HG03045 (cell line): ENCODE results near the gene PLCB3.

Experiments
- ATAC-seq: cut with Tn5 transposase; IDR thresholded peaks from one replicate; pipeline ENCODE4 v1.9.1; 2021; ENCODE audit warnings: mild to moderate bottlenecking, moderate library complexity; ENCODE audit not compliant: unreplicated experiment

PLCB3 gene

DNA sequence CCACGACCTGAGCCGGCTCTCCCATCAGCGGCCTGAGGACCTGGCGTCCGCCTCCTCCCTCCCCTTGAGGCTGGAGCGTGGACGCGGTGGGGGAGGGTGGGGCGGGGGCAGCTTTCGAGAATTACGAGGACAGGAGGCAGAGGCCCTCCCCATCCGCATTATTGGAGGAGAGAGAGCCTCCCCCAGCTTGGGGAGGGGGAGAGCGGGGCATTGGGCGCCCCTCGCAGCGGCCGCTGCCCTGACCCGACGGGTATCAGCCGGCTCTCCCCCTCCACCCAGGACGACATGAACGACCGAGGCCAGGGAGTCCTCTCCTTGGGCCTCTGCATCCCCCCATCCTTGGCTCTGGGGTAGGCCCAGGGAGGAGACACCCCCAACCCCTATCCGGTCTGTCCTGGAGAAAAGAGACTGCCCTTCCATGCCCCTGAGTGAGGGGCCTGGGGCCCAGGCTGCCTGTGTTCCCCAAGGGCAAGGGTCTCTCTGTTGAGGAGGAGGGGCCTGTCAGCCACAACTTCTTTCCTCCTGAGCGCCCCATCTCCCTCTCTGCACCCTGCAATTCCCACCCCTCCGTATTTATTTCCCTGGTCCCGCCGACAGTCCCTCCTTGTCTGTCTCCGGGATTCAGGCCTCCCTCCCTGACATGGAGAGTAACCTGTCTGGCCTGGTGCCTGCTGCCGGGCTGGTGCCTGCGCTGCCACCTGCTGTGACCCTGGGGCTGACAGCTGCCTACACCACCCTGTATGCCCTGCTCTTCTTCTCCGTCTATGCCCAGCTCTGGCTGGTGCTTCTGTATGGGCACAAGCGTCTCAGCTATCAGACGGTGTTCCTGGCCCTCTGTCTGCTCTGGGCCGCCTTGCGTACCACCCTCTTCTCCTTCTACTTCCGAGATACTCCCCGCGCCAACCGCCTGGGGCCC, 34.8 kb downstream of the PLCB3 start:
- ATAC-seq = no peak

DNA sequence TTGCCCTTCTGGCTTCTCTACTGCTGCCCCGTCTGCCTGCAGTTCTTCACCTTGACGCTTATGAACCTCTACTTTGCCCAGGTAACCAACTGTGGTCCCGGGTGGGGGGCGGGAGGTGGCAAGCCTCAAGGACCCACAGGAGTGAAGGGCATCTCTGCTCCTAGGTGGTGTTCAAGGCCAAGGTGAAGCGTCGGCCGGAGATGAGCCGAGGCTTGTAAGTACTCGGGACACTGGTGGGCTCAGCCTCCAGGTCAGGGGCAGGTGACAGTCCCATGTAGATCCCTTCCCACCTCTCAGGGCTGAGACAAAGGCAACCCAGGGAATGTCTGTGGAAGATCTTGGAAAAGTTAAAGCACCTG, 35.5 kb downstream of the PLCB3 start:
- no peak for ATAC-seq

DNA sequence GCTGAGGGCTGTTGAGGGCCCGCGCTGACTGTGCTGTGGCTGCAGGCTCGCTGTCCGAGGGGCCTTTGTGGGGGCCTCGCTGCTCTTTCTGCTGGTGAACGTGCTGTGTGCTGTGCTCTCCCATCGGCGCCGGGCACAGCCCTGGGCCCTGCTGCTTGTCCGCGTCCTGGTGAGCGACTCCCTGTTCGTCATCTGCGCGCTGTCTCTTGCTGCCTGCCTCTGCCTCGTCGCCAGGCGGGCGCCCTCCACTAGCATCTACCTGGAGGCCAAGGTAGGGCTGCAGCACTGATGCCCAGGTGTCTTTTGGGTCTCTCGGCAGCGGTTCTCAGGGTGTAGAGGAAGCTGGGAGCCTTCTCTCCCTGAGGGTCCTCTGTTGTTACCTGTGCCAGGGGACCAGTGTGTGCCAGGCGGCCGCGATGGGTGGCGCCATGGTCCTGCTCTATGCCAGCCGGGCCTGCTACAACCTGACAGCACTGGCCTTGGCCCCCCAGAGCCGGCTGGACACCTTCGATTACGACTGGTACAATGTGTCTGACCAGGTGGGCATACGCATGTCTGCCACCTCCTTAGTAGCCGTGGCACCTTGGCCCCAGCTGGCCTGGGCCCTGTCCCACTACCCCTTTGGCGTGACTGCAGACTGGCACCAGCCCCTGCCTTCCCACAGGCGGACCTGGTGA, 36.5 kb downstream of the PLCB3 start:
- no peak for ATAC-seq

DNA sequence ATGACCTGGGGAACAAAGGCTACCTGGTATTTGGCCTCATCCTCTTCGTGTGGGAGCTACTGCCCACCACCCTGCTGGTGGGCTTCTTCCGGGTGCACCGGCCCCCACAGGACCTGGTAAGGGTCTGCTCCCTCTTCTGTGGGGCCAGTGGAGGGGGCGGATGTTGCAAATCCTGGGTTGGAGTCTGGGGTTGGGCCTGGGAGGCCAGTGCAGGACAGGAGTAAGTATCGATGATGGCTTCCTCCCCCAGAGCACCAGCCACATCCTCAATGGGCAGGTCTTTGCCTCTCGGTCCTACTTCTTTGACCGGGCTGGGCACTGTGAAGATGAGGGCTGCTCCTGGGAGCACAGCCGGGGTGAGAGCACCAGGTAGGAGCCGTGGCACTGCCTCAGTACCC, 37.0 kb downstream of the PLCB3 start:
- no peak for ATAC-seq

DNA sequence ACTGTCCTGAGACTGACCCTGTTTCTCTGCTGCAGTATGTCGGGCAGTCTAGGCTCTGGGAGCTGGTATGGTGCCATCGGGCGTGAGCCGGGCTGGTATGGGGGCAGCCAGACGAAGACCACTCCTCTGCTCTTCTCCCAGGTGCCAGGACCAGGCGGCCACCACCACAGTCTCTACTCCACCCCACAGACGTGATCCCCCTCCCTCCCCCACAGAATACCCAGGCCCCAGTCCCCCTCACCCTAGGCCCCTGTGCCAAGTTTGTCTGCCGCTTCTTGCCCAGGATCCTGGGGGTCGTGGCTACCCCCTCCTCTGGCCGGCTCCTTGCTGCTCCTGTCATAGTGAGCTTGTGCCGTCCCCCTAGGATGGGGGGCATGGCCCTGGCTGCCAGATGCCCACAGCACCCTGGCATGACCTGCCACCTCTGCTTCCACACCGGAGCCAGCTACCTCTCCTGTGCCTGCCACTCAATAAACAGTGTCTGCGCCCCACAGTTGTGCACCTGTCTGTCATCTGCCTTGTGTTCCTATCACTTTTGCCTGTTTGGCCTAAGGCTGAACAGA, 37.8 kb downstream of the PLCB3 start:
- no peak for ATAC-seq

DNA sequence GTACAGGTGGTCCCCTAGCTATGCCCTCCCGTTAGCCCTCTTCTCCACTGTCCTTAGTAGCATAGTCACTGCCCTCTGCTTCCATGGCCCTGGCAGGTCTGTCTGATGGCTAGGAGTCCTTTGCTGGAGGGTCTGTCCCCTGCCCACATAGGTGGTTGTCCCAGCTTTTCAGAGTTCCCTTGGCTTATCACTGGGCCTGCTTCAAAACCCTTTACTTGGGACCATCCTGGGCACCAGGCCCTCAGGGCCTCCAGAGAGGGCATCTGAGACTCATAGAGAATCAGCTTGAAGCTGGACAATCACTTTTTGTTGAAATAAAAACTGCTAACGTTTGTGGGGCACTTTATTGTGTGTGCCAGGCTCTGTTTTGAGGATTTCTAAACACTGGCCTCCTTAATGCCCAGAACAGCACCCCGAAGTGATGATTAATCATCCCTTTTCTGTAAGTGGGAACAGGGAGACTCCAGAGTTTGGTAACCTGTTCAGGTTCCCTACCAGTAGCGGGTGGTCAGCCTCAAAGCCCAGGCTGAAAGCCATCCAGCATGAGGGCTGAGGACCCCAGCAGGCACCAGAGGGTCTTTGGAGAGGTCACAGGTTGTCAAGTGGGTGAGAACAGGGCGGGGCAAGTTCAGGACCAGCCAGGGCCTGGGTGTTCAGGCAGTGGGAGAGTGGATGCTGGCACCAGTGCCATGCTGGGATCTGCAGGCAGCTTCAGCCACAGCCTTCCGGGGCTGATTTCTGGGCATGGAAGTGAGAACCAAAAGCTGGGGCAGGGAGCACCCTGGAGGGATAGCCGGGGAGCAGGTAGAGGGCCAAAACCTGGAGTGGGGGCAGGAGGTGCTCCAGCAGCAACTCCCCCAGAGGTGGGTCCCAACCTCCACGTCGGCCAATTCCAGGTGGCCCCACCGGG, 39.3 kb downstream of the PLCB3 start:
- no peak for ATAC-seq

DNA sequence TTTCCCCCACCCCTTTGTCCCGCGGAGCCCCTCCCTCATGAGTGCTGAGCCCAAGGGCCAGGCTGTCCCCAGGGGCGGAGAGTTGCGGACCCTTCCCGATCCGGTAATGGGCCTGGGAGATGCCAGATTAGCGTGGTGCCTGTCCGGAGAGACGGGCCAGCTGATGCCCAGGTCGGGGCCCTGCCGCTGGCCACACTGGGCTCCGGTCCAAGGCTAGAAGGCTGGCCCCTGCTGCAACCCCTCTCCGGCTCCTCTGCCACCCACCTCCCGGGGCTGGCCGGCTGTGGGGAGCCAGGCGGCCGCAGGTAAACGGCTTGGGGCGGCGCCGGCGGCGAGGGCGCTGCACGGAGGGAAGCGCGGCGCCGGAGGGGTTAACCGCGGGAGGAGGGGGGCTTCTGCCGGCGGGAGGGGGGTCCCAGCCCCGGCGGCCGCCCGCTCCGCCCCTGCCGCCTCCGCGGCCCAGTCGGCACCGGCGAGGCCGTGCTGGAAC, 40.0 kb downstream of the PLCB3 start, which contains the start of gene KCNK4:
TSS of gene KCNK4 (plus strand) at position 41 of the 490 bp plus-strand sequence. CDS start 1,717 bp downstream, outside the sequence.
- ATAC-seq = no peak

DNA sequence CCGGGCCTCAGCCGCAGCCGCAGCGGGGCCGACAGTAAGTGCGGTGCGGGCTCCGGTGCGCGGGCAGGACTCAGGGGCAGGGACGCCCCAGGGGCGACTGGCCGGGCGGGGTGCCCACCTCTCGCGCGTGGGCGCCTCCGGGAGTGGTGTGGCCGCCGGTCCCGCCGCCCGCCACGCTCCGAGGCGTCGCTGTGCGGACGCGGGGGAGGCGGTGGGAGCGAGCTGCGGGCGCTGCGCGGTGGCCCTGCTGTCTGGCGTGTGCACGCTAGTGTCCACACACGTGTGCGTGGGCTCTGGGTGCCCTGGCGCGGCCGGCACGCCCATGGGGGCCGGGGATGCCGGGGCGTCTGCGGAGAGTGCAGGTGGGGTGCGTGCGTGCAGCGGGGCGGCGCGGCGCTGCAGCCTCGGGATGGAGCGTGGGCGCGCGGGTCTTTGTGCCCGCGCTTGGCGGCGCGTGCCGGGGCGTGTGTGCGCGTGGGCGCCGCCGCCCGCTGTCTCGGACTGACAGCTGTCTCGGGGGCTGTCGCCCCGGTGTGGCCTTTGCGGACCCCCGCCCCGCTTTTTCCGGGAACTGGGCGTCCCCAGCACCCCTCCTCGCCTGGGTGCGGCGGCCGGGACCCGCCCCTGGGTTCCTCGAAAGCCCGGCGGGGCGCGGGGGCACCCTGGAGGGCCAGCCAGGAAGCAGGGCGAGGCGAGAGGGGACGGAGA, 40.6 kb downstream of the PLCB3 start:
- no peak for ATAC-seq

DNA sequence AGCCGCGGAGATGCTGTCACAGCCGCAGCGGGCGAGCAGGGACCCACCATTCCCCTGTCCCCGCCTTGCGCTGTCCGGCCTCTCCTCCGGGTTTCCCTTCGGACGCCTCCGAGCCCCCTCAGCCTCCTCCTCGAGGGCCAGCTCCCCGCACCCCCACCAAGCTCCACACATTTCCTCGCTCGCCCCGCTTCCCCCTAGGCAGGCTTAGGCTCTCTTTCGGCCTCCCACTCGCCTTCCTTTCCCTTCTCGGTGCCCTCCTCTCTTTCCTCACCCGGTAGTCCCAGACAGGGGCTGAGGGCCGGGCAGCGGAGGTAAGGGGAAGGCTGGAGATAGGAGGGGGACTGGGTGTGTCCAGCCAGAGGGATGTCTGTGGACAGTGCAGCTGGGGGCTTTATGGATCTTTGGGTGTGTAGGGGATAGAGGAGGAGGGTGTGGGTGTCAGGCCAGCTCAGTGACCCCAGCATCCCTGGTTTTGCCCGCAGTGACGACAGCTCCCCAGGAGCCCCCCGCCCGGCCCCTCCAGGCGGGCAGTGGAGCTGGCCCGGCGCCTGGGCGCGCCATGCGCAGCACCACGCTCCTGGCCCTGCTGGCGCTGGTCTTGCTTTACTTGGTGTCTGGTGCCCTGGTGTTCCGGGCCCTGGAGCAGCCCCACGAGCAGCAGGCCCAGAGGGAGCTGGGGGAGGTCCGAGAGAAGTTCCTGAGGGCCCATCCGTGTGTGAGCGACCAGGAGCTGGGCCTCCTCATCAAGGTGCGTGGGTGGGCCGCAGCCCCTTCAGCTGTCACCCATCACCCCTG, 41.3 kb downstream of the PLCB3 start:
- no peak for ATAC-seq

DNA sequence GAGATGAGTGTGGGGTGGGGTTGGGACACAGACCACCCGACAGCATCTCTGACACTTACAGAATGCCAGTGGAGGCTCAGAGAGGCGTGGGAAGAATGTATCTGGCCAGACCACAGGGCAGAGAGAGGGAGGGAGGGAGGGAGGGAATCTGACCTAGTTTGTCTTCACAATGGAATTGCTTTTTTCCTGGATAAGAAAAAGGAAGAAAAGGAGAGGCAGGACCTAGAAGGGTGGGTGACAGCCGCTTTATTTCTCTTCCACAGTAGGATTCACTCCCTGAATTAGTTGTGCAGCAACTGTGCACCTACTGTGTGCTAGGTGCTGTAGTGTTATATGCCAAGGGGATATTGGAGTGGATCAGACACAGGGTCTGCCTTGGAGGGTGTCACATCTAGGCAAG, 43.4 kb downstream of the PLCB3 start:
- no peak for ATAC-seq

DNA sequence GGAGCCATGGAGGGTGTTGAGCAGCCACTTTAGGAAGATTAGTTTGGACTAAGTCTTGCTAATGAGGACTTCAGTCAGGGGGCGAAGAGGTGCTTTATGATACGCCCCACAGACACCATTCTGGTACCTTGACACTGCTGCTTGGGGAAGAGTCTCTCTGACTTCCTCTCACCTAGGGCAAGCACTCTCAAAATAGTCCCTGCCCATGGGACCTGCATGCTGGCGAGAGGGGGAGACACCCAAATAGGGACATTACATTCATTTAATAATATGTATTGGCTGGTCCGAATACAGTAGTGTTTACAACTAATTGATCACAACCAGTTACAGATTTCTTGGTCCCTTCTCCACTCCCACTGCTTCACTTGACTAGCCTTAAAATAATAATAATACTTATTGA, 44.4 kb downstream of the PLCB3 start:
- ATAC-seq = no peak

DNA sequence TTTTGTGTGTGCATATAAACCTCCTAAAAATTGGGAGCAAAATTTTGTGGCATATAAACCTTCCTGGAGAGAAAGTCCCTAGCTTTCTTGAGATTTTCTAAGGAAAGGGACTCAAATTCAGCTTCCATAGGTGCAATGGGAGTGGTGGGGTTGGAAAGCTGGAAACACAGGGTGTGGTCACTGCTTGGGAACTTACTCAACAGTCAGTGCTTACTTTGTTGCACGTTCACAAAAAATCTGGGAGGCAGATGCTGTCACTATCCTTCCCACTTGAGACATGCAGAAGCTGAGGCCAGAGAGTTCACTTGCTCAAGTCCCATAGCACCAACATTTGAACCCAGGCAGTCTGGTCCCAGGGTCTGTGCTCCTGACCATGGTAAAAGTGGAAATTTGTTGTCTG, 44.9 kb downstream of the PLCB3 start:
- no peak for ATAC-seq

DNA sequence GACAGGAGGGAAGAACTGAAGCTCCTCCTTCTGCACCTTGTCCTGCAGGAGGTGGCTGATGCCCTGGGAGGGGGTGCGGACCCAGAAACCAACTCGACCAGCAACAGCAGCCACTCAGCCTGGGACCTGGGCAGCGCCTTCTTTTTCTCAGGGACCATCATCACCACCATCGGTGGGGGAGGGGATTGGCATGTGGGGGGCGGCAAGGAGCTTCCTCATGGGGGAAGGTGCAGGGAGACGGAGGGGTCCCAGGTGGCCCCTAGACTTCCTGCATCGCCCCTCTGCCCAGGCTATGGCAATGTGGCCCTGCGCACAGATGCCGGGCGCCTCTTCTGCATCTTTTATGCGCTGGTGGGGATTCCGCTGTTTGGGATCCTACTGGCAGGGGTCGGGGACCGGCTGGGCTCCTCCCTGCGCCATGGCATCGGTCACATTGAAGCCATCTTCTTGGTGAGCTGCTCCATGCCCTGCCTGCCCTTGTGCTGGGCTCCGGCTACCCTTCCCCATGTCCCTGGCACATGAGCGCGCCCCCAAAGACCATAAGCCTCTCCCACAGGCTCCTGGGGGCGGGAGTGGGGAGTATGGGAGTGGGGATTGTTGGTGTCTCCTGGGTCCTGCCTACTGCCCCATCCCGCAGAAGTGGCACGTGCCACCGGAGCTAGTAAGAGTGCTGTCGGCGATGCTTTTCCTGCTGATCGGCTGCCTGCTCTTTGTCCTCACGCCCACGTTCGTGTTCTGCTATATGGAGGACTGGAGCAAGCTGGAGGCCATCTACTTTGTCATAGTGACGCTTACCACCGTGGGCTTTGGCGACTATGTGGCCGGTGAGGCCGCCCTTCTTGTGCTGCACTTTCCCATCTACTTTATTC, 45.7 kb downstream of the PLCB3 start:
- ATAC-seq = no peak

DNA sequence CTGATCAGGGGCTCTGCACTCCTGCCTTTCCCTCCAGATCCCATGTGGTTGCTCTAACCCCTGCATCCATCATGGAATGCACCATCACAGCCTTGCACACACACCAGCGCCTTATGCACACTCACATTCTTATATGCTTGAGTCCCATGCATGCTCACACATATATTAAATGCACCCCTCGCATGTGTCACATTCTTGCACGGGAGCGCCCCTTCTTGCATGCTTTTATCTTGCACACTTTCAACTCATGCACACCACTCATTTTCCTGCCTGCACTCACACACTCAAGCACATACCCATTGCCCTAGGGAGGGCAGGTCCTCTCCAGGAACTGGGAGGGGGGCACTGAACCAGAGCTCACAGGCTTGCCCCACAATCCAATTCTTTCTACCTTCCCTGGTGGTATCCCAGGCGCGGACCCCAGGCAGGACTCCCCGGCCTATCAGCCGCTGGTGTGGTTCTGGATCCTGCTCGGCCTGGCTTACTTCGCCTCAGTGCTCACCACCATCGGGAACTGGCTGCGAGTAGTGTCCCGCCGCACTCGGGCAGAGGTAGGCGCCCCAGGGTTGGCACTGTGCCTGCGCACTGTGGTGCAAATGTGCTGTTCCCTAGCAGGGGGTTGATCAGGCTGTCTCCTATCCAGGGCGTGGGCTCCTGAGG, 46.5 kb downstream of the PLCB3 start:
- ATAC-seq = no peak

DNA sequence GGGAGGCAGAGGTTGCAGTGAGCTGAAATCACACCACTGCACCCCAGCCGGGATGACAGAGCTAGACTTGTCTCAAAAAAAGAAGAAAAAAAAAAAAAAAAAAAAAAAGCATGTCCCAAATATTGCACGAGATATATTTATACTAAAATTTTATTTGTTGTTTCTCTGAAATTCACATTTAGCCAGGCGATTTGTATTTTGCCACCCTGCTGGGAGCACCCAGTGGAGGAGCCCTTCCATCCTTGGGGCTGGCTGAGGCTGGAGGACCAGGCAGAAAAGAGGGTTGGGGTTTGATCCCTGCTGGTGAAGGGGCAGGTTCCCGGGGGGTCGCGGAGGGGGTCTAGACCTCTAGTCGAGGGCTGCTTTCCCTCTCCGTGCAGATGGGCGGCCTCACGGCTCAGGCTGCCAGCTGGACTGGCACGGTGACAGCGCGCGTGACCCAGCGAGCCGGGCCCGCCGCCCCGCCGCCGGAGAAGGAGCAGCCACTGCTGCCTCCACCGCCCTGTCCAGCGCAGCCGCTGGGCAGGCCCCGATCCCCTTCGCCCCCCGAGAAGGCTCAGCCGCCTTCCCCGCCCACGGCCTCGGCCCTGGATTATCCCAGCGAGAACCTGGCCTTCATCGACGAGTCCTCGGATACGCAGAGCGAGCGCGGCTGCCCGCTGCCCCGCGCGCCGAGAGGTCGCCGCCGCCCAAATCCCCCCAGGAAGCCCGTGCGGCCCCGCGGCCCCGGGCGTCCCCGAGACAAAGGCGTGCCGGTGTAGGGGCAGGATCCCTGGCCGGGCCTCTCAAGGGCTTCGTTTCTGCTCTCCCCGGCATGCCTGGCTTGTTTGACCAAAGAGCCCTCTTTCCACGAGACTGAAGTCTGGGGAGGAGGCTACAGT, 47.9 kb downstream of the PLCB3 start:
- ATAC-seq = no peak

DNA sequence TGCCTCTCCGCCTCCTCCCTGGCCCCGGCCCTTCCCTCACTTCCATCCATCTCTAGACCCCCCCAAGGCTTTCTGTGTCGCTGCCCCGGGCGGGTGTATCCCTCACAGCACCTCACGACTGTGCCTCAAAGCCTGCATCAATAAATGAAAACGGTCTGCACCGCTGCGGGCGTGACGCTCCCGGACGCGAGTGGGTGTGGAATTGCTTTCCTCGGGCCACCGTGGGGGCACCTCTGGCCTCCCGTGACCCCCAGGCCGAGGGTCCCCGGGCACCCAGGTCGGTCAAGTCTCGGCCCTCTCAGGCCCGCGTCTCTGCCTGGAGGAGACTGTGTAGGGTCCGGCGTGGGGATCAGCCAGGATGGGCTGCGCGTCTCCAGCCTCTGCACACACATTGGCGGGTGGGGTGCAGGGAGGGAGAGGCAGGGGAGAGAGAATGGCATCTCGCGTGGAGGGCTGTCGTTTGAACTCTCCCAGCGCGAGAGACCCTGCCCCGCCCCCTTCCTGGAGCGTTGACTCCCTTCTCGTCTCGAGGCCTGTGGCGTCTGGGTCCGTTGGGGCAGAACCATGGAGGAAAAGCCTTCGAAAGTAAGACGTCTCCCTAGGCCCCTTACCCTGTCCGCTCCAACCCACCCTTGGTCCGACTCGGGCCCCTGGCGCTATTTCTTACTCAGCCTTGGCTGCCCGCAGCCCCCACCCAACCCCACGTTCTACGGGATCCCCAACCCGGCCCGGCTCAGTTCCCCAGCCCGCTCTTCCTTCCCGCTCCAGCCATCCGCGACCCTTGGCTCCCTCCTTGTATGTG, 48.7 kb downstream of the PLCB3 start, which contains the start of gene CATSPERZ:
TSS of gene CATSPERZ (plus strand) at position 512 of the 802 bp plus-strand sequence. CDS start at position 565, 53 bp downstream.
- ATAC-seq = no peak
